Endothelial cell (in vitro differentiated cells): Measurements from ENCODE around the gene OLA1. TPM values are rescaled to one million over a fixed set of nuclear protein-coding genes. Genes with fewer than 3 reads are reported as not detected.

Experiments used
- DNase-seq: peaks from one replicate; pipeline ENCODE4 v3.0.0; 2021; ENCODE audit warnings: low spot score
- H3K27ac Mint-ChIP-seq: one replicate; pipeline ENCODE4 v1.8.0; 2021; ENCODE audit warnings: mixed read lengths, inconsistent platforms; ENCODE audit not compliant: unreplicated experiment
- H3K27me3 Mint-ChIP-seq: one replicate; pipeline ENCODE4 v1.8.0; 2021; ENCODE audit warnings: mild to moderate bottlenecking, moderate library complexity, mixed read lengths, inconsistent platforms; ENCODE audit not compliant: unreplicated experiment
- H3K36me3 Mint-ChIP-seq: one replicate; pipeline ENCODE4 v1.8.0; 2021; ENCODE audit warnings: mild to moderate bottlenecking, low read depth, mixed read lengths, inconsistent platforms; ENCODE audit not compliant: unreplicated experiment
- H3K4me1 Mint-ChIP-seq: one replicate; pipeline ENCODE4 v1.8.0; 2021; ENCODE audit warnings: mild to moderate bottlenecking, mixed read lengths, inconsistent platforms; ENCODE audit not compliant: unreplicated experiment
- H3K4me3 Mint-ChIP-seq: one replicate; pipeline ENCODE4 v1.8.0; 2021; ENCODE audit warnings: mild to moderate bottlenecking, mixed read lengths, inconsistent platforms; ENCODE audit not compliant: unreplicated experiment
- H3K9me3 Mint-ChIP-seq: one replicate; pipeline ENCODE4 v1.8.0; 2021; ENCODE audit warnings: mixed read lengths, inconsistent platforms; ENCODE audit not compliant: unreplicated experiment
- CTCF ChIP-seq: fragments of 200-600 bp; sonication (generic); IDR thresholded peaks from one replicate; pipeline ENCODE4 v1.5.0; 2021; ENCODE audit warnings: antibody characterized with exemption; ENCODE audit not compliant: unreplicated experiment
- total RNA-seq: library from RNA; stranded (reverse); fragmentation: NEBNext Ultra II Directional; extraction: Animal tissue kit (Norgen Biotek cat#: 25700); gene quantifications from one replicate; pipeline ENCODE4 v1.2.1, GENCODE V29; 2021; ENCODE audit not compliant: unreplicated experiment

OLA1 gene
- total RNA-seq, 1 donor from 2014 or later, result 105 TPM

DNA sequence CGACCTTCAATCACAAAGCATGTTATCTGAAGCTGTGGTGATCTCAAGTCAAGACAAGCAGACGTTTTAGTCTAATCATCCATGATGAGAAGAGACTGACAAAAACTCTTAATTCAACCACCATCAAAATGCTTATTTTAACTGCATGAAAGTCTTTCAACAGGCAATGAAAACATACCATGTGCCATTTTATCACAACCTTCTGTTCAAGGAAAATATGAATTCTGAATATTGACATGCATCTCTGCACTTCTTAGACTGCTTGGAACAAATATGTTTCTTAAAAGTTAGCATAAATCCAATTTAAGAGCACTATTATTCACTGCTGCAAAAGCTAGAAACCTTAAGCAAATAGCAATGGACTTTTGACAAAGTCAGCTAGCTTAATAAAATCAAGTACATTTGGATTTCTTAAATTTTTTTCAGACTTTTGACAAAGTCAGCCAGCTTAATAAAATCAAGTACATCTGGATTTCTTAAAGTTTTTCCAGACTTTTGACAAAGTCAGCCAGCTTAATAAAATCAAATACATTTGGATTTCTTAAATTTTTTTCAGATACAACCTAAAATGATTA, 70.9 kb downstream of the OLA1 start:
- DNase-seq, result no peak
- Mint-ChIP-seq H3K9me3 (no peaks in the 10 kb centered on the region), H3K27me3 (no peaks in the 10 kb centered on the region), H3K4me3 (no peak overlapping the region), H3K36me3 (peaks cover 7% of the 10 kb centered on the region), H3K27ac (no peak overlapping the region), H3K4me1 (peaks cover 6% of the 10 kb centered on the region)
- no peak for TF ChIP-seq CTCF

DNA sequence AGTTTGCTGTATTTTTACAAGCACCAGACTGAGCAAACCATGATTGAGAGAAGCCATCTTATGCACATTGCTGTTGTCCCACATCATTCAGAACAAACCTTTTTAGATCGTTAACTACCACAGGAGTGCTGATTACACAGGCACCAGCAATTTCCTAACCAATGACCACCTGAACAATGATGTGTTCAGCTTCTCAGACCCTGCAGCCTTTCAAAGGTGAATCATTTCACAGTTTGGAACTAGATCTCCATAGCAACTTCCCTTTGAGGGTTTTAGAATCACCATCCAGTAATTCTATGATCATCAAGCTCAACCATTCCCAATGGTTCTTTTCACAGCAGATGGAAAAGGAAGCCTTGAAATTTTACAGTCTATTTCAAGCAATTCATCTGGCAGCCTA, 71.4 kb downstream of the OLA1 start:
- H3K4me1 Mint-ChIP-seq, result peaks cover 6% of the 10 kb centered on the region
- no peak for DNase-seq
- H3K4me3 Mint-ChIP-seq, result no peak overlapping the region
- peaks cover 9% of the 10 kb centered on the region for H3K36me3 Mint-ChIP-seq
- H3K27ac Mint-ChIP-seq, result no peak overlapping the region
- TF ChIP-seq CTCF, result no peak
- no peaks in the 10 kb centered on the region for H3K27me3 Mint-ChIP-seq
- no peaks in the 10 kb centered on the region for H3K9me3 Mint-ChIP-seq

GRCh38 chr2:174174741-174175140, 73.6 kb downstream of the OLA1 start:
- H3K4me1 Mint-ChIP-seq, result no peaks in the 10 kb centered on the region
- H3K4me3 Mint-ChIP-seq, result no peak overlapping the region
- H3K9me3 Mint-ChIP-seq, result no peaks in the 10 kb centered on the region
- H3K27ac Mint-ChIP-seq, result no peak overlapping the region
- no peaks in the 10 kb centered on the region for H3K27me3 Mint-ChIP-seq
- no peak for TF ChIP-seq CTCF
- H3K36me3 Mint-ChIP-seq, result peaks cover 11% of the 10 kb centered on the region
- DNase-seq, result no peak

GRCh38 chr2:174172802-174173355, 75.5 kb downstream of the OLA1 start:
- TF ChIP-seq CTCF, result no peak
- Mint-ChIP-seq H3K4me3 (no peak overlapping the region), H3K9me3 (no peaks in the 10 kb centered on the region), H3K27me3 (no peaks in the 10 kb centered on the region), H3K36me3 (peaks cover 15% of the 10 kb centered on the region), H3K27ac (no peak overlapping the region), H3K4me1 (no peaks in the 10 kb centered on the region)
- no peak for DNase-seq

DNA sequence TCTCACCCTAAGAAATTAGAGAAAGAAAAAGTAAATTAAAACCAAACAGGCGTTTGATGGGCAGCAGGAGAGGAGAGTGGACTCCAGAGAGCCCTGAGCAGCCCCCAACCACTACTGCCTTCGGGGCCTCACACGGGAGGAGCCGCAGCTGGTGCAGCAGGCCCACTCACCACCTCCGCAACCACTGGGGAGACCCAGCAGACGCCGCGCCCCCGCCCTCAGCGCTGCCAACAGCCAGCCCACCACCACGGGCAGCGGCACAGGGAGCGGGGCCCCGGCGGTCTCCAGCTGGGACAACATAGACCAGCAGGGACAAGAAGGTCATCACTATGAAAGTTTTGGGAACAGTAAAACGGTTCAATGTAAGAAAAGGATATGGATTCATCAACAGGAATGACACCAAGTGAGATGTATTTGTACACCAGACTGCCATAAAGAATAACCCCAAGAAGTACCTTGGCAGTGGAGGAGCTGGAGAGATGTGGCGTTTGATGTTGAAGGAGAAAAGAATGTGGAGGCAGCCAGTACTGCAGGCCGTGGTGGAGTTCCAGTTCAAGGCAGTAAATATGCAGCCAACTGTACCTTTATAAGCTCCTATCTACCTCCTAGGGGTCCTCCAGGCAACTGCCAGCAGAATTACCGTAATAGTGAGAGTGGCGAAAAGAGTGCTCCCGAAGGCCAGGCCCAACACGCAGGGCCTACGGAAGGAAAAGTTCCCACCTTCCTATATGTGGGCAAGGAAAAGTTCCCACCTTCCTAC, 76.5 kb downstream of the OLA1 start:
- no peak overlapping the region for H3K27ac Mint-ChIP-seq
- no peaks in the 10 kb centered on the region for H3K9me3 Mint-ChIP-seq
- peaks cover 15% of the 10 kb centered on the region for H3K36me3 Mint-ChIP-seq
- DNase-seq, result no peak
- H3K4me1 Mint-ChIP-seq, result no peaks in the 10 kb centered on the region
- H3K4me3 Mint-ChIP-seq, result peak overlapping the region; percentile 45
- no peak for TF ChIP-seq CTCF
- no peaks in the 10 kb centered on the region for H3K27me3 Mint-ChIP-seq
